Stimulated activated CD8-positive, alpha-beta memory T cell treated with anti-CD3 and anti-CD28 coated beads, Interleukin-4, amount 100 ng/mL, for 4 hours (primary cell): ENCODE measurements around the gene TMEM243.

Experiments
- DNase-seq, 2 donors: peaks; one replicate each; pipeline ENCODE4 v3.0.0-alpha.2; 2020; ENCODE audit warnings: low read depth in 2 of 2, low spot score in 1 of 2

TMEM243 gene

DNA sequence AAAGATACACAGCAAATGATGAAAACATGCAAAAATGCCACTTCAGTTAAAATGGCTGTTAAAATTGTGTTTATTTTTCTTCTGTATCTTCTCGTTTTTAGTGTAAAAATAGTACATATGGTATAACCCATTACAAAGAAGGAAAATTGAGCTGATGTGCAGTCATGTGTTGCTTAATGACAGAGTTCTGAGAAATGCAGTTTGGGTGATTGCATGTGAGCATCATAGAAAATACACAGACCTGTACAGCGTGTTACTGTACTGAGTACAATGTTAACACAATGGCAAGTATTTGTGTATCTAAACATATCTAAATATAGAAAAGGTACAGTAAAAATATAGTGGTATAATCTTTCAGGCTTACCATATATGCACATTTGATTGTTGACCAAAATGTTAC lies 60.0 kb downstream of the TMEM243 start:
- no peak for DNase-seq

DNA sequence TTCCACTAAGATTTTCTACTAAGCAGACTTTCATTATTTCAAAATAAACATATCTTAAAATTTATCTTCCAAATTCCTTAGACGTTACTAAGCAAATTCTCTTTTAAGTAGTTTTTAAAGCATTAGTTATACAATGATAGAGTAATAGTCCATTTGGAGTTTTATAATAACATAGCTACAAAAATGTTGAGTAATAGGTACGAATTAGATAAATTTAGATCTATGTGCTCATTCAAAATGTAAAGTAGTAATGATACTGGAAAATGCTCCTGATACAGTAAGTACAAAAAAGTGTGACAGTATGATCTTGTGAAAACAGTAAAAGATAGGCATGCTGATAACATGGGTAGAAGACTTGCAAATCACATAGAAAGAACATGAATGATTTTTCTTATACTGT lies 62.8 kb downstream of the TMEM243 start:
- no peak for DNase-seq

DNA sequence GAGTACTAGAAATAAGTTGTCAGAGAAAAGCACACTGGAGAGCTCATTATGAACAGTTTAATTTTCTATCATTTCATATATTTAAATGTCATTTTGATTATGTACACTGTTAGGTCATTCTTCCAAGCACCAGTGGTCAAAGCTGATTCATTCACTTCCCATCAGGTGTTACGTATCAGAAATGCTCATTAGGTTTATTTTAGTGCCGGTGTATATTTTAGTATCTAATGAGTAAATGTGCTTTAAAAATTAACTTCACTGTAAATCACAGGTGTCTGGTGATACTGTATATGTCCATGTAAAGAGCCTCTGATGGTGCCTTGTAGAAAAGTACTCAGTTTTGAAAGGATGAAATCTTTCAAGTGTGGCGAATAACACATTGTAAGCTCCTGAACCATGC lies 63.7 kb downstream of the TMEM243 start:
- DNase-seq: no peak

DNA sequence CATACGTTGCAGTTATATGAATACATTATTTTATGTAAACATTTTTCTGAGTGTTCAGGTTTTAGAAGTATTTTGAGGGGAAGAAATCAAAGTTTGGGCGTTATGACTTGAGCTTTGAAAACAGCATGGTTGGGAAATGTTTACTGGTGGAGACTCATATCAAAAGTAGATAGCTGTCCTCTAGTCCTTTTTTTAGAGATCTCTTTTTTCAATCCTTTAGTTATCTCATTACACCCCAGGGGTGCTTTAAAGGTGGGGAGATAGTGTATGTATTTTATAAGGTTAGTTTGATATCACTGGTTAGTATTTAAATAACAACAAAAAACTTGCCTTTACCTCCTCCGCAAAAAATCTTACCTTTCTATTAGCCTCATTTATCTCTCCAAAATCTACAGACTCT lies 65.0 kb downstream of the TMEM243 start:
- no peak for DNase-seq

DNA sequence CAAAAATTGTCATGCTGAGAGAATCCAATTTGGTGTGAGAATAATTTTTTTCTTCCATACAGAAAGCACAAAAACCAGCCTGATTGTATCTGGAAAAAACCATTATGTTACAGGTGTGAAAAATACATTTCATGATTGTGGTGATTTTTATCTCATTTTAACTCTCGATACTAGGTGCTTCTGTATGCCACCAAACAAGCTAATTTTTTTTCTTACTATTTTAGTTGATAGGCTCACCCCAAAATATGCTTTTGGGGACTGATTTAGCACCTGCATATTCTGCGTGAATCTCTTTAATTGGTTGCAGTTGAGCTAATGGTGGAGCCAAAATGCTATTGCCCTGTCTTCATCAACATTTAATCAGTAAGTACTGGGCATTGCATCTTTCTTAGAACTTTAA lies 65.4 kb downstream of the TMEM243 start:
- no peak for DNase-seq

DNA sequence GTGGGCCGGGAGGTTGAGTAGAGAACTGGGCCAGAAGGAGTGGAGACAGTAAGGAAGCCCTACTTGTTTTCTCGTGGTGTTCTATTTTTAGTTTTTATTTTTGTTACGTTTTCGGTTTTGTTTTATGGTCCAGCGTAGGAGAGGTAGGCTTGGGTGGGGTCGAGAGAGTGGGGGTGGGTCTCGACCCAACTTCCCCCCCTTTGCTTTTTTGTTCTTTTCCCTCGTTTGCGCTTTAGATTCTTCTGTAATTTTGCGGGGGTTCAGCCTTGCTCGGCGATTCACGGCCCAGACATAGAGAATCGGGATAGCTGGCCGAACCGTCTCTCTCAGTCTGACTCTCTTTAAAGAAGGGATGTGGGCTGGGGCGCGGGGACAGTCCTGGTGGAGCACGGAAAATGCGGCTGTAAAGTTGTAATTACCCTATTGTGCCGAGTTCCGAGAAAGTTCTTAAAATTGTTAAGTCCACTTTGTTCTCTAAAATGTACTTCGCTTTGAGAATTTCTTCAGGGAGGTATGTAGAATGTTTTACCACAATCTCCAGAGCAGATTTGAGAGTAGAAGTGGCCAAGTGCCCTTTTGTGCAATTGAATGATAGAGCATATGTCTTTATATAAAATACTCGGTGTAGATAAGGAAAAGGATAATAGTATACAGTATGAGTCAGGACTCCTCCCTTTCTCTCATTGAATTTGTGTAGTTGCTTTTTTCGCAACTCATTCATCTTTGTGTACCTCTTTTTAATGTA lies 66.5 kb downstream of the TMEM243 start:
- no peak for DNase-seq

DNA sequence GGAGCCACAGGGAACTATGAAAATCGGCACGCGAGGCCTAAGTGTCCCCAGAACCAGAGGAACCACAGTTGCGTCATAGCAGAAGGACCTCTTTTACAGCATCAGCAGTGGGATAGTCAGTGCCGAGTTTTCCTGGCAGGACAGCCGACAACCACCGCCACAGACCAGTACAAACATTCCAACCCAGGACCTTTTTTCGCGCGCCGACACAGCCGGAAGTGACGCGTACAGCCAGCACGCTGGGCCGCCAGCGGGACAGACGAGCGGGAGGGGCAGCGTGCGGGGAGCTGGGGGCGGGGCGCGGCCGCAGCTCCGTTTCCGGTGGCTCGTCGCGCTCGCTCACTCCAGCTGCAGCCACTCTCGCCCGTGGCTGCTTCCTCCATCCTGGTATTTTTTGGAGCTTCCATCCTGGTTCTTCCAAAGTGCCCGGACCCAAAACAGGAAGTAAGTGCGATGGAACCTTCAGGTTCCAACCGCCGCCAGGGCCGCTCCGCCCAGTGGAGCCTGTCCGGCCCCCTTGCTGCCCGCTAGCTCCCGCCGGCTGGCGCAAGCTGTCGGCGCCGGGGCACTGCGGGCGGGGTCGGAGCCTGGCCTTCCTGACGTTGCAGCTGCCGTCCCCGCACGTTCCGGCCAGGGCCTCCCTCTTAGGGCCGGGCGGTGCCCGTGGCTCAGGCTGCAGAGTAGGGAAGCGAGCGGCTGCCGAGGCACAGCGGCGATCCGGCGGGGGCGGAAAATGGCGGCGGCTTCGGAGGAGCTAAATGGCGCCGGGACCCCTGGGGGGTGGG lies 67.2 kb downstream of the TMEM243 start, which contains the start of gene DMTF1:
Gene DMTF1 (plus strand): TSS at position 342 of the 785 bp plus-strand sequence. CDS start 12,489 bp downstream, outside the sequence.
- DNase-seq: peak; percentile 63 to 77

DNA sequence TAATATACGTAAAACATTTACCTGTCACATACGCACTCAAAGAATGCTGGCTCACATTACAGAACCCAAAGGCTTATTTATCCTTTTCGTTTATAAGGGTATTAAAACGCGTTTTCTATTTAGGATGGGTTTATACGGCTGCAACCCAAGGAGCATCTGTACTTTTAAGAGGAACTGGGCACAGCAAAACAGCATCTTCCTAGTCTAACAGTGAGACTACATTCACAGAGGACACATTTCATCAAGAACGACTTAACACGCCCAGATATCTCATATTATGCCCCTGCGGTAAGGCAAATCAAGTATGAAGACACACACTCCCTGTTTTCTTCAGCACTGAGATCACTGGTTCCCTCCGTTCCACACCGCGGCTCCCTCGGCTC lies 67.8 kb downstream of the TMEM243 start:
- no peak for DNase-seq

DNA sequence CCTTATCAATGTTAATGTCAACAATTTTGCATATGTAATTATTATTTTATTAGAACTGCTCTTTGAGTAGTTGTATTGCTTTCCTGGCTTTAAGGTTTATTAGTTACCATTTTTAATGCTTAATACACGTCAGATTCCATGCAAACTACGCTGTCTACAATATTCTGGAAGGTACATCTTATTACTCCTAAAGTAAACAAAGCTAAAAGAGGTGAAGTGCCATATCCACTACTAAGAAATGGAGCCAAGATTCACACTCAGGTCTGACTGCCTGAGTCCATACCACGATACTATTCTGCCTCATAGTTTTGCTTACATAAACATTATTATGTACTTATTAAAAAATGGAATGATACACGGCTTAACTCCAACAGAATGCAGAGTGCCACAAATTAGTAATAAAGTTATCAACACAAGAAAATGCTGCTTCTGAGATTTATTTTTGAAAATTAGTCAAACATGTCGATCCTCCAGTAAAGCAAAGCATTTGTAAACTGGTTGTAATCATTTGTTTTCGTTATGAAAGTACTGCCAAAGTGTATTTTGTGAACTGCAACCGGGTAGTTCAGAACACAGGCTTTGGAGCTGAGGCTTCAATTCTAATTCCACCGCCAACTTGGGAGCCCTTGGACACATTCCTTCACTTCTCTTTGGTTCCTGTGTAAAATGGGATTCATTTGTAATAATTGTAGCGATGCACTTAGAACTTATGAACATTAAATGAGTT lies 68.4 kb downstream of the TMEM243 start:
- no peak for DNase-seq

DNA sequence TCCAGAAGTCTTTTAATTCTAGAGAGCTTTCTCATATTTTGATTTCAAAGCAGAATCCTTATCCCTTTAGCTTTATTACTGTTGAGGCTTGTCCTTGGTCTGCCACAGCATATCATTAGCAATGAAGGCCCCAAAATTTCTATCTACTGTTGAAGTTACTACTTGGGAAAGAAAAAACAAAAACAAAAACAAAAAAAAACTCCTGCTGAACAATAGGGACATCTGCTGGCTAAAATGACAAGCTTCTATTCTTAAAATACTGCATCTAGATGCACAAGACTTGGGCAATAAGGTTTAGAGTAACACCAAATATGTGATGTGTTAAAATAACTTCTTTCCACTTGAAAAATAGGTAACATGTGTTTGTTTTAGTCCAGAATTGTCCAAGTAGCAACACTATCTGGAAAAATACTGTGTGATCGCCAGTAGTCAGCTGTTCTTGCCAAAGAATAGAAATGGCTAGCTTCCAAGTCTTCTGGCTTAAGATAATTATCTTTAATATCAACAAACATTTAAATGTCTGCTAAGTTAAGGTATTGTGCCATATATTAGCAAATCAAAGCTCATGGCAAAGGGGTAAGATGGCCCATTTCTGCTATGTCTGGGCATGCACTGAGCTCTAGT lies 71.1 kb downstream of the TMEM243 start:
- no peak for DNase-seq

DNA sequence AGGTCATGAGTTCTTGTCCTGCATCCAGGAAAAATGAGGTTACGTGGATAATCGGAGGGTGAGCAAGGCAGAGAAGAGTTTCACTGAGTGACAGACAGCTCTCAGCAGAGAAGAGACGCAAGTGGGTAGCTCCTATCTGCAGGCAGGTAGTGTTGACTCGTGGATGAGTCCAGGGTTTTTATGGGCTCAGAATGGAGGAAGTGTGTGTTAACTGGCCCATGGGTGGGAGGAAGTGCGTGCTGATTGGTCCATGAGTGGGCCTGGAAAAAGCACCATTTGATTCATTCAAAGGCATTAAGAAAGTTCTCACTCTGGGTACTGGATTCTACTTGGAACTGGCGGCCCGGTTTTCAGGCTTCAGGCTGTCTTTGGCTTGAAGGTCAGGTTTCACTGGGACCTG lies 72.0 kb downstream of the TMEM243 start:
- no peak for DNase-seq

DNA sequence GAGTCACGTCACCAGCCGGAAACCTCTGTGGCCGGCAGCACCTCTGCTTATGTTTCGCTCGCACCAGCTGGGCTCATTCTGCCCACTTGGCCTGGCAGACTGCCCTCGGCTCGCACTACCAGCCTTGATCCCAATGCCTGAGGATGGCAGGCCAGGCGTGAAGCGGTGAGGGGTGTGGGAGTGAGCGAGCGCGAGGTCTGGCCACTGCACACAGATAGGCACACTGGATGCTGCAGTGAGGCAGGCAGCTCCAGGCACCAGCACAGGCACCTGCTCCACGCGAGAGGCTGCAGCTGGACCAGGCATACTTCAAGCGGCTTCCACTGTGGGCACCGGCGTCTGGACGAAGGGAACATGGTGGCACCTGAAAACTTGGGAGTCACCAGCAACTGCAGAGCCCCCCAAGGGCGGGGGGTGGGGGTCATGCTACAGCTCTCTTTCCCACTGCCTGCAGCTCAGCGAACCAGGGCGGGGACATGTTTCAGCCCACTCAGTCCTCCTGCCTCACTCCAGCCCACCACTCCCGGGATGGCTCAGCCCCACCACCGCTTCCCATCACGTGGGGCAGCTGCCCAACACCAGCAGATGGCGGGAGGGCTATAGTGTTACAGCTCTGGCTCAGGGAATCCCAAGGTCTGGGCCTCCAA lies 72.7 kb downstream of the TMEM243 start:
- DNase-seq: no peak
